Measurements from ENCODE around the gene USP15. TPM values are rescaled to one million over a fixed set of nuclear protein-coding genes. Genes with fewer than 3 reads are reported as not detected.
"Not testable (repeated sequence)": the region's sequence is repeated elsewhere in the genome, so short reads cannot be mapped to it uniquely, and the experiment has no call there.

The USP15 gene
- total RNA-seq, 2 donors from 2014 or later = 41.1 to 49.7 TPM

- H3K27ac ChIP-seq = no peak overlapping the region
- DNase-seq (ENCODE audit: low spot score) = no peak
Measured at GRCh38 chr12:62448436-62448835, 188.2 kb downstream of the USP15 start.

GRCh38 chr12:62455429-62455828, 195.2 kb downstream of the USP15 start:
- H3K4me1 ChIP-seq; H3K9me3 ChIP-seq; DNase-seq (ENCODE audit: low spot score); H3K4me3 ChIP-seq; H3K27me3 ChIP-seq; H3K36me3 ChIP-seq; H3K27ac ChIP-seq: not testable (repeated sequence)

More at GRCh38 chr12:62448436-62448835, 188.2 kb downstream of the USP15 start:
- no peak for TF ChIP-seq CTCF (IDR thresholded peaks at IDR 0.05)
- H3K27me3 ChIP-seq = no peaks in the 10 kb centered on the region
- H3K4me1 ChIP-seq = no peaks in the 10 kb centered on the region
- H3K36me3 ChIP-seq = no peaks in the 10 kb centered on the region
- peaks cover 0 to 21% of the 10 kb centered on the region in 2 donors for H3K9me3 ChIP-seq
- no peak overlapping the region for H3K4me3 ChIP-seq

- no peak overlapping the region for H3K27ac ChIP-seq
- H3K27me3 ChIP-seq = no peaks in the 10 kb centered on the region
- H3K4me3 ChIP-seq = no peak overlapping the region
- no peaks in the 10 kb centered on the region for H3K9me3 ChIP-seq
- TF ChIP-seq CTCF (IDR thresholded peaks at IDR 0.05) = no peak
- no peaks in the 10 kb centered on the region for H3K4me1 ChIP-seq
- no peak for DNase-seq (ENCODE audit: low spot score)
- no peaks in the 10 kb centered on the region for H3K36me3 ChIP-seq
Measured at GRCh38 chr12:62458626-62459025, 198.4 kb downstream of the USP15 start.

- no peaks in the 10 kb centered on the region for H3K9me3 ChIP-seq
- no peak for DNase-seq (ENCODE audit: low spot score)
- no peaks in the 10 kb centered on the region for H3K4me1 ChIP-seq
- H3K27me3 ChIP-seq = no peaks in the 10 kb centered on the region
- H3K36me3 ChIP-seq = no peaks in the 10 kb centered on the region
- H3K4me3 ChIP-seq = no peak overlapping the region
- no peak overlapping the region for H3K27ac ChIP-seq
- TF ChIP-seq CTCF (IDR thresholded peaks at IDR 0.05) = no peak
Measured at GRCh38 chr12:62459976-62460375, 199.8 kb downstream of the USP15 start.

- not testable (repeated sequence) for H3K27ac ChIP-seq; H3K4me3 ChIP-seq; DNase-seq (ENCODE audit: low spot score); H3K27me3 ChIP-seq; H3K36me3 ChIP-seq; H3K4me1 ChIP-seq; H3K9me3 ChIP-seq
Measured at GRCh38 chr12:62461171-62461837, 201.1 kb downstream of the USP15 start.

- H3K27ac ChIP-seq; DNase-seq (ENCODE audit: low spot score); H3K27me3 ChIP-seq; H3K4me3 ChIP-seq; H3K36me3 ChIP-seq; H3K4me1 ChIP-seq; H3K9me3 ChIP-seq: not testable (repeated sequence)
Measured at GRCh38 chr12:62463252-62463651, 203.0 kb downstream of the USP15 start.

Other genes with a start within 250 kb of the USP15 start
- 10 to 100 TPM; 14.3 to 16.5 TPM for gene MON2, start 206.4 kb downstream of the USP15 start, total RNA-seq

All from right atrium auricular region (tissue), 2 donors.